Heart left ventricle (tissue), 16 donors: ENCODE results near the gene NFATC2. TPM values are rescaled to one million over a fixed set of nuclear protein-coding genes. Genes with fewer than 3 reads are reported as not detected.

Experiments
- ATAC-seq, 4 donors: fragments of 200-7000 bp; cut with Tn5 transposase; one replicate each; pipeline ENCODE4 v1.9.1; 2020 to 2022; ENCODE audit warnings: moderate library complexity in 4 of 4, mild to moderate bottlenecking in 3 of 4, moderate number of reproducible peaks in 1 of 4
- DNase-seq, 5 donors: peaks; one replicate each; pipeline ENCODE4 v3.0.0-alpha.2; 2020
- H3K27ac ChIP-seq, 12 donors: fragments of 200-600 bp; sonication (generic) in 4 of 12; one replicate each; pipeline versions ENCODE4 v1.5.0 to v1.8.0; 2016 to 2022; ENCODE audit warnings: mild to moderate bottlenecking in 2 of 12
- H3K27me3 ChIP-seq, 9 donors: fragments of 200-600 bp; sonication (generic) in 2 of 9; one replicate each; pipeline versions ENCODE4 v1.5.1 to v1.8.0; 2016 to 2022; ENCODE audit warnings: mild to moderate bottlenecking in 3 of 9
- H3K36me3 ChIP-seq, 9 donors: fragments of 200-600 bp; sonication (generic) in 2 of 9; one replicate each; pipeline versions ENCODE4 v1.5.0 to v1.8.0; 2018 to 2022; ENCODE audit warnings: mild to moderate bottlenecking in 2 of 9
- H3K4me1 ChIP-seq, 12 donors: fragments of 200-600 bp; sonication (generic) in 4 of 12; one replicate each; pipeline versions ENCODE4 v1.5.0 to v1.8.0; 2016 to 2022; ENCODE audit warnings: mild to moderate bottlenecking in 3 of 12
- H3K4me3 ChIP-seq, 12 donors: fragments of 200-600 bp; sonication (generic) in 4 of 12; one replicate each; pipeline versions ENCODE4 v1.5.0 to v1.8.0; 2017 to 2022; ENCODE audit warnings: mild to moderate bottlenecking in 9 of 12, moderate library complexity in 4 of 12
- H3K9me3 ChIP-seq, 12 donors: fragments of 200-600 bp; sonication (generic) in 4 of 12; one replicate each; pipeline versions ENCODE4 v1.5.0 to v1.8.0; 2016 to 2022; ENCODE audit warnings: mild to moderate bottlenecking in 1 of 12
- POLR2A ChIP-seq, 2 donors: fragments of 450-650 bp; IDR thresholded peaks; one replicate each; pipeline ENCODE4 v1.6.1; 2017; ENCODE audit warnings: antibody characterized with exemption in 2 of 2, mild to moderate bottlenecking in 2 of 2, moderate library complexity in 2 of 2
- whole genome bisulfite sequencing, 4 donors: extraction: QIAGEN DNeasy Blood & Tissue Kit in 2 of 4; methylation state at CpG; one replicate each; pipeline versions ENCODE4 v1.1.5 to v1.1.7; 2013 to 2018; 5-methylcytosine and 5-hydroxymethylcytosine counted together
- intact Hi-C, 10 donors: fragments of 100-400 bp; cut with DNase I; formaldehyde crosslinking; loops; one replicate each; pipeline versions ENCODE4 v1.11.1 to v1.14.2; 2022
- polyA plus RNA-seq, 2 donors: library from polyadenylated mRNA; stranded (reverse); fragments of 200-250 nt; gene quantifications; one replicate each; pipeline ENCODE4 v1.2.3, GENCODE V29; 2013
- total RNA-seq, 9 donors: library from RNA; depleted of rRNA in 2 of 9; stranded (reverse); fragments of >200 nt in 2 of 9; fragmentation: NEBNext Ultra II Directional in 3 of 9; extraction: Animal tissue kit (Norgen Biotek cat#: 25700) in 3 of 9; gene quantifications; one replicate each; pipeline versions ENCODE4 v1.1.0 to v1.2.4, GENCODE V29; 2016 to 2023
- TF ChIP-seq, protein P1 (sequence below), 12 donors: fragments of 200-600 bp; sonication (generic) in 4 of 12; IDR thresholded peaks; one replicate each; pipeline versions ENCODE4 v1.5.0 to v1.8.0; 2018 to 2022; ENCODE audit warnings: antibody characterized with exemption in 12 of 12, mild to moderate bottlenecking in 5 of 12
- donor health status: ischemic (EF 13 %, LVEDD 7.1; RV severe dilation, severe dysfunction).
- donor health status: healthy with polysubstance abuse.
- donor health status: DM: no; HTN: yes; CAD: no.
- donor health status: DM: no; HTN: no; CAD: no.
- donor health status: ischemic (EF 25% LVEDD 6.9; RV normal size, moderate dysfunction).
- donor health status: ischemic (EF 25% LVEDD 5.7; RV mildly dilated, moderate dysfunction).
- donor health status: healthy.
- donor health status: DM: yes; HTN: yes; CAD: no.
- donor health status: ischemic (EF 35%, LVEDD 5.7; RV mildly dilated, moderate dysfunction).
- donor health status: nonischemic (EF 11% LVEDD 7.7; RV severe dilation, severe dysfunction).
- donor health status: DM: yes; HTN: yes; CAD: no.
- donor health status: PGD.
- donor health status: ischemic (EF 29% LVEDD 5.4; RV normal size, mild dysfunction).
- donor health status: nonischemic (EF 23%, LVEDD 6.1; RV moderate dilation, normal function).

Gene NFATC2
- total and polyA plus RNA-seq, 11 donors, result 0.76 to 7.6 (median 3.2) TPM

DNA sequence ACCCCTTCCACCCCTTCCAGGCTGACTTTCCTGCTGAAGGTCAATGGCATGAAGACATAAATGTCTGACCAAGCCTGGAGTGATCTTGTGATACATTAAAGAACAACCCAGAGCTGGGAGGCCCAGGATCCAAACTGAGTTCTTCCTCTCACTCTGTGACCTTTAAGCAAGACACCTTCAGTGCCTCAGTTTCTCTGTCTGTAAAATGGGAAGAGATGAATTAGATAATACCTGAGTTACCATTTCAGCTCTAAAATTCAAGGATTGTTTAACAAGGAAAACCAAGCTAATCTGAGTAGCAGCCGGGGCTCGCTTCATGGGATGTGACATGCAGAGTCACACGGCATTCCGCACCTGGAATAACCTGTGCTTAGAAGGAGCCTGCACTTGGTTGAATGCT is 7.0 kb upstream of the NFATC2 start:
- Histone ChIP-seq H3K4me1 (peaks cover 0 to 5% (median 0%) of the 10 kb centered on the region in 12 donors), H3K27me3 (no peaks in the 10 kb centered on the region), H3K9me3 (no peaks in the 10 kb centered on the region), H3K4me3 (no peak overlapping the region), H3K36me3 (no peaks in the 10 kb centered on the region), H3K27ac (no peak overlapping the region)
- DNase-seq, result no peak
- intact Hi-C loops, result loop anchor here in 4 of 10 donors (10.0 kb wide), 2 partner anchors 45 to 95 kb away; no protein-coding TSS in a partner anchor
- no peak for TF ChIP-seq POLR2A (IDR thresholded peaks at IDR 0.05)
- TF ChIP-seq, protein P1, sequence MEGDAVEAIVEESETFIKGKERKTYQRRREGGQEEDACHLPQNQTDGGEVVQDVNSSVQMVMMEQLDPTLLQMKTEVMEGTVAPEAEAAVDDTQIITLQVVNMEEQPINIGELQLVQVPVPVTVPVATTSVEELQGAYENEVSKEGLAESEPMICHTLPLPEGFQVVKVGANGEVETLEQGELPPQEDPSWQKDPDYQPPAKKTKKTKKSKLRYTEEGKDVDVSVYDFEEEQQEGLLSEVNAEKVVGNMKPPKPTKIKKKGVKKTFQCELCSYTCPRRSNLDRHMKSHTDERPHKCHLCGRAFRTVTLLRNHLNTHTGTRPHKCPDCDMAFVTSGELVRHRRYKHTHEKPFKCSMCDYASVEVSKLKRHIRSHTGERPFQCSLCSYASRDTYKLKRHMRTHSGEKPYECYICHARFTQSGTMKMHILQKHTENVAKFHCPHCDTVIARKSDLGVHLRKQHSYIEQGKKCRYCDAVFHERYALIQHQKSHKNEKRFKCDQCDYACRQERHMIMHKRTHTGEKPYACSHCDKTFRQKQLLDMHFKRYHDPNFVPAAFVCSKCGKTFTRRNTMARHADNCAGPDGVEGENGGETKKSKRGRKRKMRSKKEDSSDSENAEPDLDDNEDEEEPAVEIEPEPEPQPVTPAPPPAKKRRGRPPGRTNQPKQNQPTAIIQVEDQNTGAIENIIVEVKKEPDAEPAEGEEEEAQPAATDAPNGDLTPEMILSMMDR (IDR thresholded peaks at IDR 0.05), result no peak
- no peak for ATAC-seq
- WGBS, 4 donors, result 98 to 100% (median 99%) methylated on average over 4 of the region's 4 CpGs

DNA sequence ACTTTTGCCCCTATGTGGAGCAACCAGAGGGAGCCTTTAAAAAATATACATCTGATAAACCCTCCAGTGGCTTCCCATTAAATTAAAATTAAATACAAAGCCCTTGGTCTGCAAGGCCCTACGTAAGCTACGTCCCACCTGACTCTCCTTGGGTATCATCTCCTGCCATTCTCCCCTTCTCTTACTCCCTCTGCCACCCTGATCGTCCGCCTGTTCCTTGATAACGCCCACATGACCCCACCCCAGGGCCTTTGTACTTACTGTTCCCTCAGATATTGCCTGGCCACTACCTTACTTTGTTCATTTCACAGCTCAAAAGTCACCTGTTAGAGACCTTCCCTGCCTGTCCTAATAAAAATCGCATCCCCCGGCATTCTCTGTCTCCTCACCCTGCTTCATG is 5.4 kb upstream of the NFATC2 start:
- ATAC-seq, result no peak
- intact Hi-C loops, result loop anchor here in 4 of 10 donors (10.0 kb wide), 2 partner anchors 47 to 93 kb away; no protein-coding TSS in a partner anchor
- Histone ChIP-seq H3K27me3 (peaks cover 0 to 7% (median 0%) of the 10 kb centered on the region in 9 donors), H3K36me3 (no peaks in the 10 kb centered on the region), H3K4me1 (peaks cover 0 to 6% (median 4%) of the 10 kb centered on the region in 12 donors), H3K9me3 (no peaks in the 10 kb centered on the region), H3K27ac (no peak overlapping the region), H3K4me3 (no peak overlapping the region)
- TF ChIP-seq, protein P1 (IDR thresholded peaks at IDR 0.05), result no peak
- no peak for TF ChIP-seq POLR2A (IDR thresholded peaks at IDR 0.05)
- WGBS, 4 donors, result 95 to 97% (median 96%) methylated on average over 7 of the region's 7 CpGs
- no peak for DNase-seq

DNA sequence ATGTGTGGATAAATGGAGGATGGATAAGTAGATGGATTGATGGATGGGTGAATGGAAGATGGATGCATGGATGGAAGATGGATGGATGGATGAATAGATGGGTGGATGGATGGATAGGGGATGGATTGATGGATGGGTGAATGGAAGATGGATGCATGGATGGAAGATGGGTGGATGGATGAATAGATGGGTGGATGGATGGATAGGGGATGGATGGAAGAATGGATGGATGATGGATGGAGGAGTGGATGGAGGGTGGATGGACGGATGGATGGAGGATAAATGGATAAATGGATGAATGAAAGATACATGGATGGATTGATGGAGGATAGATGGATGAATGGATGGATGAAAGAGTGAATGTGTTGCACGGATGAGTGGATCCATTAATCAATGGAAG is 3.0 kb upstream of the NFATC2 start:
- WGBS, 4 donors, result 94 to 98% (median 96%) methylated on average over 2 of the region's 2 CpGs
- TF ChIP-seq POLR2A (IDR thresholded peaks at IDR 0.05), result no peak
- TF ChIP-seq, protein P1 (IDR thresholded peaks at IDR 0.05), result no peak
- H3K4me1 ChIP-seq, result peaks cover 4 to 28% (median 24%) of the 10 kb centered on the region in 12 donors
- H3K9me3 ChIP-seq, result no peaks in the 10 kb centered on the region
- no peaks in the 10 kb centered on the region for H3K36me3 ChIP-seq
- DNase-seq, result no peak
- H3K27me3 ChIP-seq, result peaks cover 0 to 10% (median 0%) of the 10 kb centered on the region in 9 donors
- H3K27ac ChIP-seq, result no peak overlapping the region
- no peak overlapping the region for H3K4me3 ChIP-seq
- intact Hi-C loops, result loop anchor here in 4 of 10 donors (10.0 kb wide), 2 partner anchors 49 to 91 kb away; no protein-coding TSS in a partner anchor
- no peak for ATAC-seq

DNA sequence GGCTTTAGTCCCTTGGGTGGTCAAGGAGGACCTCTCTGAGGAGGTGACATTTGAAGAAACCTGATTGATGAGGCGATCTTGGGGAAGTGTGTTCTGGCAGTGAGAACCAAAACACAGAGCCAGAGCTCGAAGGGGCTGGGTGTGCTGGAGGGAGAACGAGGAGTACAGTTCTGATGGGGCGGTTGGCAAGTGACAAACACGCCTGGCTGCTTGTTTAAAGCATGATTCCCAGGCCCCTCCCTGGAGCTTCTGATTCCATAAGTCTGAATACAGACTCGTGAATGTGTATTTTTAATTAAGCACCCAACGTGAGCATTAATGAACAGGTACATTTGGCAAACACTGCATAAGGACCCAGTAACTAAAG is 886 bp upstream of the NFATC2 start:
- DNase-seq, result no peak
- no peak for ATAC-seq
- peak overlapping the region in 1 of 12 donors; percentile 63 for H3K4me3 ChIP-seq
- peaks cover 0 to under 1% (median 0%) of the 10 kb centered on the region in 12 donors for H3K9me3 ChIP-seq
- peak overlapping the region in 1 of 12 donors; percentile 85 for H3K27ac ChIP-seq
- 60 to 74% (median 68%) methylated on average over 7 of the region's 7 CpGs for WGBS, 4 donors
- intact Hi-C loops, result loop anchor here in 5 of 10 donors (2.0 to 10.0 kb wide), 3 partner anchors 19 to 89 kb away; no protein-coding TSS in a partner anchor
- no peaks in the 10 kb centered on the region for H3K36me3 ChIP-seq
- peaks cover 0 to 10% (median 0%) of the 10 kb centered on the region in 9 donors for H3K27me3 ChIP-seq
- H3K4me1 ChIP-seq, result peaks cover 4 to 37% (median 31%) of the 10 kb centered on the region in 12 donors
- TF ChIP-seq, protein P1 (IDR thresholded peaks at IDR 0.05), result no peak
- TF ChIP-seq POLR2A (IDR thresholded peaks at IDR 0.05), result no peak
